Posterior cingulate gyrus (tissue), 11 donors: ENCODE data around the gene CDR2.
A peak's percentile ranks its signal among the peaks of the same experiment; 100 is the strongest.

Source experiments
- DNase-seq, 10 donors: peaks; one replicate each; pipeline versions ENCODE4 v3.0.0 to v3.0.0-alpha.2; 2020 to 2021; ENCODE audit warnings: mixed read lengths in 3 of 10
- intact Hi-C: fragments of 100-400 bp; cut with DNase I; formaldehyde crosslinking; loops from one replicate; pipeline ENCODE4 v1.15.1; 2023

Gene CDR2

DNA sequence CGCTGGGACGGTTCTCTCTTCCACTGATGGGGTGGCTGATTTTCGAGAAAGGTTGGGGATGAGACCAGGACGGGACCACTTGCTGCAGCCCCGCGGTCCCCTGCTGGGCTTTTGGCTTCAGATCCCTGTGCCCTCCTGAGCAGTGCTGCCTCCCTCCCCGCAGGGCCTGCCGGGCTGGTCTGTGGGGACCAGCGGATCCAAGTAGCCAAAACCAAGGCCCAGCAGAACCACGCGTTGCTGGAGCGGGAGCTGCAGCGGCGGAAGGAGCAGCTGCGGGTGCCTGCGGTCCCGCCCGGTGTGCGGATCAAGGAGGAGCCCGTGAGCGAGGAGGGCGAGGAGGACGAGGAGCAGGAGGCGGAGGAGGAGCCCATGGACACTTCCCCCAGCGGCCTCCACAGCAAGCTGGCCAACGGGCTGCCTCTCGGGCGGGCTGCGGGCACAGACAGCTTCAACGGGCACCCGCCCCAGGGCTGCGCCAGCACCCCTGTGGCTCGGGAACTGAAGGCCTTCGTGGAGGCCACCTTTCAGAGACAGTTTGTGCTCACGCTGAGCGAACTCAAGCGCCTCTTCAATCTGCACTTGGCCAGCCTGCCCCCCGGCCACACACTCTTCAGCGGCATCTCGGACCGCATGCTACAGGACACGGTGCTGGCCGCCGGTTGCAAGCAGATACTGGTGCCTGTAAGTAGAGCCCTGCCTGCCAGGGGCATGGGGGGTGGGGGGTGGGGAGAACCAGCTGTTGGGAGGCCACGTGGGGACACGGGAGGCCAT, 48.6 kb downstream of the CDR2 start:
- intact Hi-C loops = no loop called here
- DNase-seq = peak in 1 of 10 donors; percentile 76

DNA sequence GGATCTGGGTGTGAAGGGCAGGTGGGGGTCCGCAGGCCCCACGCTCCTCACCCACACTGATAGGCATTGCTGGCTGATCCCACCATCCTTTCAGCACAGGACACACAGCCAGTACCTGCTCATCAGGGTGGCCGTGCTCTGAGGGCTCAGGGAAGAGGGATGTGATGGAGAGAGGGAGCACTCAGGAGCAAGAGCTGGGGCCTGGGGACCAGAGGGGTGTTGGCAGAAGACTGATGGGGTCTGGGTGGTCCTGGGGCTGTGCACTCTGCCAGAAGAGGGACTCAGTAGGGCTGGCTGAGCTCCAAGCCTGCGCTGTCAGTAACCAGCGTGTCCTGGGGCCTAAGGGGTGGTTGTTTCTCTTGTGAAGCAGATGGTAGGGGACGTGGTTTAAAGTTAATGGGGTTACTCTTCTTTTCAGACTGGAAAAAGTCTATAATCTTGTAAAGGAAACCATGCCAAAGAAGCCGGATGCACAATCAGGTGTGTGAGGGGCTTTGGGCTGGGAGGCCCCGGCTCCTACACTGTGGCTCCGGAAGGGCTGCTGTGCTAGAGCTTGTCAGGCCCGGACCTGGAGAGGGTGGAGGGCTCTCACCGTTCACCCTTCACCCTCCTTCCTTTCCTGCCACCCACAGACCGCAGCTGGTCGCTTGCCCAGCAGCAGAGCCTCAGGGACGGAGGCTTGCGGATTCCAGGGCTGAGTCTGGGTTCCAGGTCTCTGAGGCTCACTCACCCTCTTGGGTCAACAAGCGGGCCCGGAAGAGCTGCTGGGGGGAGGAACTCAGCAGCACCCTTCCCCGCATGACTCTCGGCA, 49.4 kb downstream of the CDR2 start:
- peak in 2 of 10 donors; percentile 34 to 75 for DNase-seq
- intact Hi-C loops = no loop called here

DNA sequence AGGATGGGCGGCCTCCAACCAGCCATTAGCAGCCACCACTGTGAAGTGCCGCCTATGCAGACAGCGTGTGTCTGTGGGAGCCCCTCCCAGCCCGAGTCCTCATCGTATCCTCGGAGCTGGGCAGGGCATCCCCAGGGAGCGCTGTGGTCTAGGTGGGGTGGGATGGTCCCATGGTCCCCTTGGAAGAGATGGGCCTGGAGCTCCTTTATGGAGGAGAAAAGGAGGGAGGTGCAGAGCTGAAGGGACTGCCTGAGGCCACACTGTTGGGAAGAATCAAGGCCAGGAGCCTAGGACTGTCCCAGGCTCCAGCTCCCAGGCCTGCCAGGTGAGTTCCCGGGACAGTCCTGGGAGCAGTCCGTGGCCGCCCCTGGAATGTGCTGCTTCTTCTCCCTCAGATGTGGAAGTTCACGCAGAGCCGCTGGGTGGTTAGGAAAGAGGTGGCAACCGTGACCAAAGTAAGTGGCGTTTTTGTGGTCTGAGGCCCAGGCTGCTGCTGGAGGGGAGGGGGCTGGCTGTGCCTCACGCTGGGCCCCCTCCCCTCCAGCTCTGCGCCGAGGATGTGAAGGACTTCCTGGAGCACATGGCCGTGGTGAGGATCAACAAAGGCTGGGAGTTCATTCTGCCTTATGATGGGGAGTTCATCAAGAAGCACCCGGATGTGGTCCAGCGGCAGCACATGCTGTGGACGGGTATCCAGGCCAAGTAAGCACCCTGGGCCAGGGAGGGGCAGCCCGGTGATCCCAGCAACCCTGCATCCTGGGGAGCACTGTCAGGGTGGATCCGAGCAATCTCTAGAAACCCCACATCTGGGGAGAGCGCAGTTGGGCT, 50.2 kb downstream of the CDR2 start:
- intact Hi-C loops = no loop called here
- DNase-seq = peak in 2 of 10 donors; percentile 73

DNA sequence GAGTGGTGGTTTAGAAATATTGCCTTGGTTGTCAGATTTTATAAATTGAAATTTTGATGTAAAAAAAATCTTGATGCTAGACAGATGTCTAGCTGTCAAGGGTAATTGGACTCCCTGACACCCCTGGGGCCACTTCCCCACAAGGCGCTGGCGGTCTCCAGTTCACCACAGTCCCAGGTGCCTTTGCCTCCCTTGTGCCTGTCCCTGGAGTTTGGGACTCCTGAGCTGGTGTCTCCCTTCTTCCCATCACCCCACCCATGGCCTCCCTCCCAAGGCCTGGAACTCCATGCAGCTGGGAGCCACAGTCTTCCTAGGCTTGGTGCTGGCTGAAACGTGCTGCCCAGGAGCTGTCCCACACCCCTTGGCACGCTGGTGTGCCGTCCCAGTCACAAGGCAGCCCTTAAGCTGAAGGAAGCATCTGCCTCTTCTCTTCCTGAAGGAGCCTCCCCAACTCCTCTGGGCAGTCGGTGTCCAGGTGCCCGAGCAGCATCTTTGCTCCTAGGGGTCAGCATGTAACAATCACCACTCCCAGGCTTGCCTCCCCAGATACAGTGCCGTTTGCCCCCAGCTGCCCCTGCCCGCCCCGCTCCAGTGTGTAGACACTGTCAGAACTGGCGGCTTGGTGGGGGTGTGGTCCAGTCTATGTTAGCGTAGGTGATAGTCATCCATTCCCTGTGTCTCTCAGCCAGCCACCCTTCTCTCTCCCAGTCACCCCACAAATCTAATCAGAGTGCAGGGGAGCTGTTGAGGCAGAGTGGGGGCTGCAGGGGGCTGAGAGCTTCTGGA, 51.1 kb downstream of the CDR2 start:
- peak in 2 of 10 donors; percentile 66 to 70 for DNase-seq
- intact Hi-C loops = no loop called here

DNA sequence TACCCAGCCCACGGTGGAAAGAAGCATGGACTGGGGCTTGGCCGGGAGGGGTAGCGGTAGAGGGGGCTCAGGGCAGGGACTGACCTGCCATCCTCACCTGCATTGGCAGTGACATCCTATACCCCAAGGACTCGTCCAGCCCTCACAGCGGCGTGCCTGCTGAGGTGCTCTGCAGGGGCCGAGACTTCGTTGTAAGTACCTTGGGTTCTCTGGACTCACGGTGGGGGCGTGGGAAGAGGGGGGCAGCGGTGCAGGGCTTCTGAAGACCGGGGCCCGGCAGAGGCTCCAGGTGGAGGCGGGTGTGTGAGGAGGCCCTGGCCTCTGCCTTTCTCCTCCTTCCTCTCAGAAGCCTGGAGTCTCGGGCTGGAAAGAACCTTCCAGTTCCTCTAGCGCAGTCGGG, 51.7 kb downstream of the CDR2 start:
- intact Hi-C loops = no loop called here
- peak in 1 of 10 donors; percentile 76 for DNase-seq

DNA sequence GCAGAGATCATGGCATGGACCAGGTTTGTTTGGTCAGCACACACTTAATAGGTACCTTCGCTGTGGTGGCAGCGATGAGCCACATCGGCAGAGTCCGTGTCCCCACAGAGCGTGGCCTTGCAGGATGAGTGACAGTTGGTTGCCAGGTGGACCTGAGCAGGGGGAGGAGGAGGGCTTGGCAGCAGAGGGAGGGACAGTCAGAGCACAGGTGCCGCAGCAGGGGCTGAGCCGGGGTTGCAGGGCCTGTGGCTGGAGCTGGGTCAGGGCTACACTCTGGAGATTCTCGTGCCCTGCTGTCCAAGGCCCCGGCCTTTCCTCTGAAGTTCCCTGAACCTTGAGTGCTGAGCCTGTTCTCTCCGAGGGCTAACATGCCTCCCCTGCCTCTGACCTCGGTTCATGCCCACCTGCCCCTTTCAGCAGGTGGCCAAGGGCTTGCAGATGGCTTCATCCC, 52.4 kb downstream of the CDR2 start:
- intact Hi-C loops = no loop called here
- peak in 1 of 10 donors; percentile 72 for DNase-seq

DNA sequence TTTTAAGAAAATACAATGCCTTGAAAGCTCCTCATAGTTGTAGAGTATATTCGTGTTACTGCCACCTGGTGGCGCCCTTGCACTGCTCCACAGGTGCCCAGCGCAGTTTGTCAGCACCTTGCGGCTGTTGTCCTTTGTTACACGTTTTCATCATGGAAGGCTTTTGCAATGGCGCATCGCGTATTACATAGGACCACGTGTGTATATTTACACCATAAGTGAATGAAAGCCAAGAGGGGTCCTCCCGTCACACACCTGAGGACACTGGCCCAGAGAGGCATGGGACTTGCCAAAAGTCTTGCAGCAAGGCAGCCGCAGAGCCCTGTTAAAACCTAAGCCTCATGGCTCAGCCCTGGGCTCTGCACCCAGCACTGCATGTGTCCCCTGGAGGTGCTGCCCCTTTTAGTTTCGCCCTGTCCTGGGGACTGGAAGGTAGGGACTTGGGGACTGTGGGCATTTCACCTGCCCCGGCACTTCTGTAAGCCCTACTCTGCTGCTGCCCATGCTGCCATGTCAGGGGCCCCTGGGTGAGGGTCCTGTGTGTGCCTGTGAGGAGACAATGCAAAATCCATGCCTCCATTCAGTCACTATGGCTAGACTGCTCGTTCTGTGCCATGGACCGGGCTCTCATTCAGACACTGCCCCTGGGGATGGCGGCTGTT, 52.9 kb downstream of the CDR2 start:
- DNase-seq = peak; percentile 34 to 96 (median 67)
- intact Hi-C loops = no loop called here

DNA sequence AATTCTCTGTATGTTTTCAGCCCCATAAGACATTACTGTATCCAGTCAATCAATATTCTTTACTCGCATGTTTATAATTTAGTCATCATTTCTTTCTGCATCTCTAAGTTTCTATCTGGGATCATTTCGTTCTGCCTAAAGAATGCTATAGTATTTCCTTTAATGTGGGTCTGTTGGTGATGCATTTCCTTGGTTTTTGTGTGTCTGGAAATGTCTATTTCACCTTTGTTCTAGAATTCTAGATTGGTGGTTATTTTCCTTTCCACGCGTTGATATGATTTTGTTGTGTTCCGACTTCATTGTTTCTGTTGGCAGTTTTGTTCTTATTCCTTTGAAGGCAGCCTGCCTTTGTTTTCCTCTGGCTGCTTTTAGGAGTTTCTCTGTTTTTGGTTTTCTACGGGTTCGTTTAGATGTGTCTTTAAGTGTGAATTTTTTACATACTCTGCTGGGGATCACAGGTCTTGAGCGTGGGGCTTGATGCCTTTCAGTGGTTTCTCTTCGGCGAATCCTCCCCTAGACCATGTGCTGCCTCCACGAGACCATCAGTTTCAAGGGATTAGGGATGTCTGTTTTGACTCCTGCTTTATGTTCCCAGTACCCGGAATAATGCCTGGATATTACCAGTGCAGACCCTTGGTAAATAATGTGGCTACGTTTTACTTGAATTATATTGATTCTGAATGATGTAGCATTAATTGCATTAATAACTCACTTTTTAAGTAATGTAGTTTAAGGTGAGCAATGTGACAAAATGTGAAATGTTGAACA, 53.7 kb downstream of the CDR2 start:
- intact Hi-C loops = no loop called here

DNA sequence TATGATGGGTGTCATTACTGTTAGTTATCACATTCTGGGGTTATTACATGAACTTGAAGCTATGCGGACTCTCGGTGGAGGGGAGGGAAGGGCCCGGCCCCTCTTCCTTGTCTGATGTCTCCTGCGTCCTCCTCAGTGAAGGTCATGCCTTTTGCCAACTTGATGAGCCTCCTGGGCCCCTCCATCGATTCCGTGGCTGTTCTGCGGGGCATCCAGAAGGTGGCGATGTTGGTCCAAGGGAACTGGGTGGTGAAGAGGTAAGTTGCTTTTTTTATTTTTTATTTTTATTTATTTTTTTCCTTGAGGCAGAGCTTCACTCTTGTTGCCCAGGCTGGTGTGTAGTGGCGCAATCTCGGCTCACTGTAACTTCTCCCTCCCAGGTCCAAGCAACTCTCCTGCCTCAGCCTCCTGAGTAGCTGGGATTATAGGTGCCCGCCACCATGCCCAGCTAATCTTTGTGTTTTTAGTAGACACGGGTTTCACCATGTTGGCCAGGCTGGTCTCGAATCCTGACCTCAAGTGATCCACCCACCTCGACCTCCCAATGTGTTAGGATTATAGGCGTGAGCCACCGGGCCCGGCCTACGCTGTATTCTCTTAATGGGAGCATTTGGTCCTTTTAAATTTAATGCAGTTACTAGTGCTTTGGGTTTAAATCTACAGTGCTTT, 55.6 kb downstream of the CDR2 start:
- intact Hi-C loops = no loop called here
- DNase-seq = peak in 1 of 10 donors; percentile 75

More for the DNA sequence above, 53.7 kb downstream of the CDR2 start:
- DNase-seq = peak in 1 of 10 donors; percentile 16

DNA sequence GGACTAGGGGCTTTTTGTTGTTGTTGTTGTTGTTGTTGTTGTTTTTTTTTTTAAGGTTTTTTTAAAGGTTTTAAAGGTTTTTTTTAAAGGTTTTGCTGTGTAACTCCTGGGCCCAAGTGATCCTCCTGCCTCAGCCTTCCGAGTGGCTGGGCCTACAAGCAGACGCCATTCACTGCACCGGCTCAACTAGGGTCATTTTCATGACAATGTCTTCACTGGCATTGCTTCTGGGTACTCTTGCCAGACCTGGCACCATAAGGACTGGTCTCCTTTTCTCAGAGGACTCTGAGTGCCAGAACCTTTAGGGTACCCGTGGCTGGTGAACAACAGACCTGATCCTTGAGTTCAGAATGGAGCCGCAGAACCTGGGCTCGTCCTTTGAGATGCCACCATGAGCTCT, 56.8 kb downstream of the CDR2 start:
- intact Hi-C loops = no loop called here
- DNase-seq = no peak

DNA sequence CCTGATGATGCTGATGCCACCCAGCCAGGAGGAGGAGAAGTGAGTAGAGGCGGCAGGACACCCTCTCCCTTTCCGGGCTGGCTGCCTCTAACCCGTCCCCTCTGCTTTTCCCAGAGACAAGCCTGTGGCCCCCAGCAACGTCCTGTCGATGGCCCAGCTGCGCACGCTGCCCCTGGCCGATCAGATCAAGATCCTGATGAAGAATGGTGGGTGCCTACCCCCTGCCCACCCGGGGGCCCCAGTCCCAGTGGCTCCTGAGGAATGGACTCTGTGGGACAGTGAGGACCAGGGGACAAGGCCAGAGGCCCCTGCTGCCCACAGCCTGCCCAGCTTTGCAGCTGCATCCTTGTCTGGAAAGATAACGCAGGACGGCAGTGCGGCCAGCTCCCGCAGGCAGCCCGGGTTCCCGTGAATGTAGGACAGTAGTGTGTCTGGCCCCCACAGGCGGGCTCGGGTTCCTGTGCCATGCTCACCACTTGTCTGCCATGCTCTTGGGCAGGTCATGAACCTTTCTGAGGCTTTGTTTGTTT, 57.4 kb downstream of the CDR2 start:
- intact Hi-C loops = no loop called here
- peak in 1 of 10 donors; percentile 70 for DNase-seq

DNA sequence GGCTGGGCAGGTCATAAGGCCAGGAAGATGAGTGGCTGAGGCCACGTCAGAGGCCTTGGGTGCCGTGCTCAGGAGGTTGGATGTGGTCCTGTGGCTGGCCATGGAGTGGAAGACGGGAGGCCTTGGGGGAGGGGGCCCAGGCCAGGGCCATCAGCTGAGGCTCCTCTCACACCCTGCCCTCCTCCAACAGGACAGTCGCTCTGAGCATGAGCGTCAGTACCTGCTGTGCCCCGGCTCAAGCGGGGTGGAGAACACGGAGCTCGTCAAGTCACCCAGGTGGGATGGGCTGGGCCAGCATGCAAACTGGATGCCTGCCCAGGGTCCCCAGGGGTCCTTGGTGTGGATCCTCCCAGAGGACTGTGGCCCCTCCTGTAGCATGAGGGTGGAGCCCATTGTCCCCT, 58.0 kb downstream of the CDR2 start:
- peak in 2 of 10 donors; percentile 83 to 86 for DNase-seq
- intact Hi-C loops = no loop called here

DNA sequence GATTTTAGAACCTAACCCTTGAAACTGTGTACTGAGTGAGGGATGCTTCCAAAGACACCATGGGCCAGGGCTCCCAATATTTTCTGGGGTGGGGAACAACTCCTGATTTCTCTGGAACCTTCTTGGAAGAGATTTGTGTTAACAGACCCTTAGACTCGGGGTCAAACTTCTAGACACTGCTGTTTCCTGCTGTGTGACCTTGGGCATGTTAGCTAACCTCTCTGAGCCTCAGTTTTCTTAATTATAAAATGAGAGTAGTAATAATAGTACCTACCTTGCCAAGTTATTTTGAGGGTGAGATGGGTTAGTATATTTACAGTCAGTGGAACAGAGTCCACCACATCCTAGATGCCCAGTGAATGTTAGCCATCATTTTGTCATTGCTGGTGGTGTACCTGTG, 58.4 kb downstream of the CDR2 start:
- intact Hi-C loops = no loop called here
- DNase-seq = no peak

DNA sequence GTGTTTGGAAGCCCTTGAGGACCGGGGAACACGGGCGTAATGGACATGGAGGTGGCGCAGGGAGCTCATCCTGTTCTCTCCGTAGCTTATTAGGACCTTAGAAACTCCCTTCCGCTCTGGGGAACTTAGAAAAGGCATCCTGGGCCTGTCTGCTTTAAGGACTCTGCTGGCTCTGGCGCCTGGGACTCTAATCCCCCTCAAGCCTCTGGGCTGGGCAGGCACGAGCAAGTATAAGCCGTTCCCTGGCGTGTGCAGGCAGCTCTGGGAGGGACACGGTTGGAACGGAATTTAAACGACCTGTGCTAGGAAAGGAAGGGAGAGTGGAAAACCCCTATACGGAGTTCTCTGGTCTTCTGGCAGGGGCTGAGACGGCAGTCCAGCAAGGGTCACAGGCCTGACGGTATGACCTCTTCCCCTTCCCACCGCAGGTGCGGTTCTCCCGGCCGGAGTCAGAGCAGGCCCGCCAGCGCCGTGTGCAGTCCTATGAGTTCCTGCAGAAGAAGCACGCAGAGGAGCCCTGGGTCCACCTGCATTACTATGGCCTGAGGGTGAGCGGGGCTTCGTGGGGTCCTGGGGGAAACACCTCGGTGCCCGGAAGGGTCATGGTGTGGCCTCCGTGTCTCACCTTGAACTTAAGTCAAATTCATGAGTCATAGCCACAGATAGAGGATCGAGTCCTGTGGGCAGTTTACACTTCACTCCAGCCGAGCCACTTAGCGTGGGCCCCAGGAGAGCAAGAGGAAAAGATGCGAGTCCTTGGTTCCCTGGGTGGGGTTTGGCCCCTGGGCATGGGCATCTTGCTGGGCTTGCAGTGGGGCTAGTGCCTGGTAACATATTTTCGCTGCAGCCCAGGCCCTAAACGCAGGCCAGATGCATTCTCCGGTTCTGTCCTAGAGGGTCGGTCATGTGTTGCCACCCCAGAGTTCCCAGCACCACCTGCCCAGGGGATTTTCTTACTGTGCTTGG, 59.5 kb downstream of the CDR2 start:
- intact Hi-C loops = no loop called here
- peak in 1 of 10 donors; percentile 50 for DNase-seq

DNA sequence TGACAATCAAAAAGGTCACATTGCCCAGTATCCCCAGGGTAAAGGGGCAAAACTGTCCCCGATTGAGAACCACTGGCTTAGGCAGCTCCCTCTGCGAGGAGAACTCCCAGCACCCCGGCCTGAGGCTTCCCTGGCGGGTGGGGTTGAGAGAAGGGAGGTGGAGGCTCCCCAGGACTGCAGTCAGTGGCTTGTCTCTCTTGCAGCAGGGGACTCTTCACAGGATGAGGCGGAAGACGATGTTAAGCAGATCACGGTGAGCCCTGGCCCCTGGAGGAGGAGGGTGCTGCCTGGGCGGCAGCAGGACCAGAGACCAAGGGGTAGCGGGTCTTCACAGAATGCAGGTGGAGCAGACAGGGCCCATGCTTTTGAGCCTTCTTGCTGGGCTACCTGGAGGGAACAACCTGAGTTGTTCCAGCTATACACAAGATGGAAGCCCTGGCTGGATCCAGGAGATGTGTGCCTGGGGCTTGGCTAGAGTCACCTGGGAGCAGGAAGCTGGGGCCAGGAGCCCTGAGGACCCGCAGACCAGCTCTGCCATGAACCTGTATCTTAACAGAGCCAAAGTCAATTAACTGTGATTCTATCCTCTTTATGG, 60.4 kb downstream of the CDR2 start:
- peak in 1 of 10 donors; percentile 58 for DNase-seq
- intact Hi-C loops = no loop called here
